ENCODE measurements around the gene TRIM13. TPM values are rescaled to one million over a fixed set of nuclear protein-coding genes. Genes with fewer than 3 reads are reported as not detected.

Gene TRIM13
- total RNA-seq, 1 donor from 2014 or later: 58.3 TPM

GRCh38 chr13:50015750-50016149, 18.9 kb downstream of the TRIM13 start:
- Histone ChIP-seq H3K4me3 (no peak overlapping the region), H3K9ac (no peak overlapping the region), H3K36me3 (peaks cover 24% of the 10 kb centered on the region), H3F3A (ENCODE audit: low read depth) (peaks cover 36% of the 10 kb centered on the region), H2AFZ (replicated peaks) (no peak overlapping the region), H3K4me1 (peaks cover 13% of the 10 kb centered on the region), H4K20me1 (ENCODE audit: low read depth) (peaks cover 53% of the 10 kb centered on the region), H3K9me3 (ENCODE audit: low read depth) (no peaks in the 10 kb centered on the region), H3K27me3 (no peaks in the 10 kb centered on the region), H3K27ac (peak overlapping the region; percentile 50), H3K79me2 (ENCODE audit: low read depth) (peaks cover 35% of the 10 kb centered on the region), H3K4me2 (no peak overlapping the region)
- TF ChIP-seq EZH2 (IDR thresholded peaks at IDR 0.05): no peak
- no peak for TF ChIP-seq EZH2phosphoT487 (IDR thresholded peaks at IDR 0.05)
- TF ChIP-seq CTCF (IDR thresholded peaks at IDR 0.05): no peak
- Mint-ChIP-seq H3K4me3 (no peak overlapping the region), H3K27ac (no peak overlapping the region), H3K27me3 (ENCODE audit: insufficient read depth, low read depth) (no peaks in the 10 kb centered on the region), H3K36me3 (peaks cover 69% of the 10 kb centered on the region), H3K9me3 (no peaks in the 10 kb centered on the region), H3K4me1 (no peaks in the 10 kb centered on the region)
- DNase-seq (ENCODE audit: low spot score): no peak

GRCh38 chr13:50016444-50016843, 19.6 kb downstream of the TRIM13 start:
- Histone ChIP-seq H3K27ac (no peak overlapping the region), H2AFZ (replicated peaks) (no peak overlapping the region), H3K4me2 (no peak overlapping the region), H3K9me3 (ENCODE audit: low read depth) (no peaks in the 10 kb centered on the region), H3K27me3 (no peaks in the 10 kb centered on the region), H3F3A (ENCODE audit: low read depth) (peaks cover 29% of the 10 kb centered on the region), H3K4me1 (peaks cover 13% of the 10 kb centered on the region), H4K20me1 (ENCODE audit: low read depth) (peaks cover 46% of the 10 kb centered on the region), H3K79me2 (ENCODE audit: low read depth) (peaks cover 28% of the 10 kb centered on the region), H3K4me3 (no peak overlapping the region), H3K9ac (no peak overlapping the region), H3K36me3 (peaks cover 22% of the 10 kb centered on the region)
- no peak for DNase-seq (ENCODE audit: low spot score)
- H3K27me3 Mint-ChIP-seq (ENCODE audit: insufficient read depth, low read depth): no peaks in the 10 kb centered on the region
- no peak overlapping the region for H3K4me3 Mint-ChIP-seq
- TF ChIP-seq CTCF (IDR thresholded peaks at IDR 0.05) (no peak), EZH2 (IDR thresholded peaks at IDR 0.05) (no peak), EZH2phosphoT487 (IDR thresholded peaks at IDR 0.05) (no peak)
- H3K4me1 Mint-ChIP-seq: no peaks in the 10 kb centered on the region
- no peaks in the 10 kb centered on the region for H3K9me3 Mint-ChIP-seq
- H3K27ac Mint-ChIP-seq: no peak overlapping the region
- H3K36me3 Mint-ChIP-seq: peaks cover 63% of the 10 kb centered on the region

- Mint-ChIP-seq H3K27me3 (ENCODE audit: insufficient read depth, low read depth) (no peaks in the 10 kb centered on the region), H3K9me3 (no peaks in the 10 kb centered on the region), H3K4me3 (no peak overlapping the region), H3K27ac (no peak overlapping the region), H3K4me1 (no peaks in the 10 kb centered on the region), H3K36me3 (peaks cover 49% of the 10 kb centered on the region)
- Histone ChIP-seq H4K20me1 (ENCODE audit: low read depth) (peaks cover 32% of the 10 kb centered on the region), H3K4me2 (no peak overlapping the region), H3K9ac (no peak overlapping the region), H3K9me3 (ENCODE audit: low read depth) (no peaks in the 10 kb centered on the region), H3K27ac (no peak overlapping the region), H3K4me1 (peaks cover 13% of the 10 kb centered on the region), H3K27me3 (no peaks in the 10 kb centered on the region), H2AFZ (replicated peaks) (no peak overlapping the region), H3K36me3 (peaks cover 10% of the 10 kb centered on the region), H3K4me3 (no peak overlapping the region), H3K79me2 (ENCODE audit: low read depth) (peaks cover 14% of the 10 kb centered on the region), H3F3A (ENCODE audit: low read depth) (peaks cover 18% of the 10 kb centered on the region)
- no peak for TF ChIP-seq EZH2 (IDR thresholded peaks at IDR 0.05)
- no peak for TF ChIP-seq EZH2phosphoT487 (IDR thresholded peaks at IDR 0.05)
- TF ChIP-seq CTCF (IDR thresholded peaks at IDR 0.05): no peak
- no peak for DNase-seq (ENCODE audit: low spot score)
Measured at GRCh38 chr13:50017819-50018218, 21.0 kb downstream of the TRIM13 start.
